HEK293 (cell line): Measurements from ENCODE around the gene CEP76.

ENCODE experiments used
- GLIS2 ChIP-seq: fragments of 450-650 bp; formaldehyde crosslinking; IDR thresholded peaks from 2 replicates; pipeline ENCODE4 v1.5.1; 2016; ENCODE audit warnings: missing biosample characterization, missing genetic modification characterization
- YY2 ChIP-seq: fragments of 450-650 bp; formaldehyde crosslinking; IDR thresholded peaks from 2 replicates; pipeline ENCODE4 v1.5.1; 2016; ENCODE audit warnings: missing biosample characterization, missing genetic modification characterization
- TF ChIP-seq, protein P1 (sequence below): fragments of 450-650 bp; formaldehyde crosslinking; IDR thresholded peaks from 2 replicates; pipeline ENCODE4 v1.5.1; 2016; ENCODE audit warnings: missing biosample characterization, missing genetic modification characterization
- TF ChIP-seq, protein P2 (sequence below): fragments of 450-650 bp; formaldehyde crosslinking; IDR thresholded peaks from 2 replicates; pipeline ENCODE4 v1.5.1; 2016; ENCODE audit warnings: missing biosample characterization, missing genetic modification characterization

DNA sequence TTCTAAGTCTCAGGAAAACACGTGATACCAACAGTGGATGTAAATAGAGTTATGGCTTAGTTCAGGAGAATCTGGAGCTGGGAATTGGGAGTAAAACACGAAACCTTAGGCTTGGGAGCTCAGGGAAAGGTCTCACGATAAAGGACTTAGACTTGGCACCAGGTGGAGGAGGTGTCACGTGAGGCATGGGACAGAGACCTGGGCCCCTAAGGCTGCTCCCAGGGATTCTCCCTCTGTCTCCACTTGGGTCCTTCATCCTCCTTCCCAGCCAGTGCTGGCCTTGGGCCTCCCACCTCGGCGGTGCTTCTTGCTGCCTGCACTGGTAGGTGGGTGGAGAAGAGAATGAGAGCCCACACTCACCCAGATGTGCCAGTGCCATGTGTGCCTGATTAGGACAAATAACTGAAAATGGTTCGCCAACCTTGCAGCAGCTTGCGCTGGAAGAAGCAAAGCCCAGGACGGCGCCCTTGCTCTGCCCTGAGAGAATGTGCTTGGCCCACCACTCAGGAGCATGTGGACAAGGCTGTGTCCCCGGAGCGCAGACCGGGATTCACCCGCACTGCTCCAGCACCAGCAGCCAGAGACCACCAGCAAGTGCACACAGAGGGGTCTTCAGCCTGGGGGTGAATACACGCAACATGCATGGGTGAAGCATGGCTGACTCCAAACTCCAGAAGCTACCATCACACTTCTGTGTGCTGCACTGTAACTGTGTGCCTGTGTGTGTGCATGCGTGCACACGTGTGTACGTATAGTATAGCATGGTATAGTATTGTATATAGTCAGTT, 48.4 kb upstream of the CEP76 start:
- TF ChIP-seq, protein P1, sequence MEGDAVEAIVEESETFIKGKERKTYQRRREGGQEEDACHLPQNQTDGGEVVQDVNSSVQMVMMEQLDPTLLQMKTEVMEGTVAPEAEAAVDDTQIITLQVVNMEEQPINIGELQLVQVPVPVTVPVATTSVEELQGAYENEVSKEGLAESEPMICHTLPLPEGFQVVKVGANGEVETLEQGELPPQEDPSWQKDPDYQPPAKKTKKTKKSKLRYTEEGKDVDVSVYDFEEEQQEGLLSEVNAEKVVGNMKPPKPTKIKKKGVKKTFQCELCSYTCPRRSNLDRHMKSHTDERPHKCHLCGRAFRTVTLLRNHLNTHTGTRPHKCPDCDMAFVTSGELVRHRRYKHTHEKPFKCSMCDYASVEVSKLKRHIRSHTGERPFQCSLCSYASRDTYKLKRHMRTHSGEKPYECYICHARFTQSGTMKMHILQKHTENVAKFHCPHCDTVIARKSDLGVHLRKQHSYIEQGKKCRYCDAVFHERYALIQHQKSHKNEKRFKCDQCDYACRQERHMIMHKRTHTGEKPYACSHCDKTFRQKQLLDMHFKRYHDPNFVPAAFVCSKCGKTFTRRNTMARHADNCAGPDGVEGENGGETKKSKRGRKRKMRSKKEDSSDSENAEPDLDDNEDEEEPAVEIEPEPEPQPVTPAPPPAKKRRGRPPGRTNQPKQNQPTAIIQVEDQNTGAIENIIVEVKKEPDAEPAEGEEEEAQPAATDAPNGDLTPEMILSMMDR (tag by site-specific recombination) = no peak
- TF ChIP-seq, protein P2, sequence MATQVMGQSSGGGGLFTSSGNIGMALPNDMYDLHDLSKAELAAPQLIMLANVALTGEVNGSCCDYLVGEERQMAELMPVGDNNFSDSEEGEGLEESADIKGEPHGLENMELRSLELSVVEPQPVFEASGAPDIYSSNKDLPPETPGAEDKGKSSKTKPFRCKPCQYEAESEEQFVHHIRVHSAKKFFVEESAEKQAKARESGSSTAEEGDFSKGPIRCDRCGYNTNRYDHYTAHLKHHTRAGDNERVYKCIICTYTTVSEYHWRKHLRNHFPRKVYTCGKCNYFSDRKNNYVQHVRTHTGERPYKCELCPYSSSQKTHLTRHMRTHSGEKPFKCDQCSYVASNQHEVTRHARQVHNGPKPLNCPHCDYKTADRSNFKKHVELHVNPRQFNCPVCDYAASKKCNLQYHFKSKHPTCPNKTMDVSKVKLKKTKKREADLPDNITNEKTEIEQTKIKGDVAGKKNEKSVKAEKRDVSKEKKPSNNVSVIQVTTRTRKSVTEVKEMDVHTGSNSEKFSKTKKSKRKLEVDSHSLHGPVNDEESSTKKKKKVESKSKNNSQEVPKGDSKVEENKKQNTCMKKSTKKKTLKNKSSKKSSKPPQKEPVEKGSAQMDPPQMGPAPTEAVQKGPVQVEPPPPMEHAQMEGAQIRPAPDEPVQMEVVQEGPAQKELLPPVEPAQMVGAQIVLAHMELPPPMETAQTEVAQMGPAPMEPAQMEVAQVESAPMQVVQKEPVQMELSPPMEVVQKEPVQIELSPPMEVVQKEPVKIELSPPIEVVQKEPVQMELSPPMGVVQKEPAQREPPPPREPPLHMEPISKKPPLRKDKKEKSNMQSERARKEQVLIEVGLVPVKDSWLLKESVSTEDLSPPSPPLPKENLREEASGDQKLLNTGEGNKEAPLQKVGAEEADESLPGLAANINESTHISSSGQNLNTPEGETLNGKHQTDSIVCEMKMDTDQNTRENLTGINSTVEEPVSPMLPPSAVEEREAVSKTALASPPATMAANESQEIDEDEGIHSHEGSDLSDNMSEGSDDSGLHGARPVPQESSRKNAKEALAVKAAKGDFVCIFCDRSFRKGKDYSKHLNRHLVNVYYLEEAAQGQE = no peak
- TF ChIP-seq YY2 (no peak), GLIS2 (tag by site-specific recombination) (no peak)
